Stimulated activated memory B cell treated with anti-CD40 and anti-IgM and Interleukin-4, amounts not matched to agents 10 μg/mL and 1 μg/mL and 100 μg/mL, for 72 hours (primary cell): ENCODE results near the gene PCED1B.
A peak's percentile ranks its signal among the peaks of the same experiment; 100 is the strongest.
"Not testable (repeated sequence)": the region's sequence is repeated elsewhere in the genome, so short reads cannot be mapped to it uniquely, and the experiment has no call there.

ENCODE experiments used
- ATAC-seq: fragments of 150-1000 bp; cut with Tn5 transposase; 2 replicates; pipeline ENCODE4 v1.10.0; 2021
- H3K27ac Mint-ChIP-seq: one replicate; pipeline ENCODE4 v1.8.0; 2022; ENCODE audit warnings: mild to moderate bottlenecking, mixed read lengths
- H3K27me3 Mint-ChIP-seq: one replicate; pipeline ENCODE4 v1.8.0; 2022; ENCODE audit warnings: mixed read lengths
- H3K36me3 Mint-ChIP-seq: one replicate; pipeline ENCODE4 v1.8.0; 2022; ENCODE audit warnings: mixed read lengths
- H3K4me1 Mint-ChIP-seq: one replicate; pipeline ENCODE4 v1.8.0; 2022; ENCODE audit warnings: mixed read lengths
- H3K4me3 Mint-ChIP-seq: one replicate; pipeline ENCODE4 v1.8.0; 2022; ENCODE audit warnings: mild to moderate bottlenecking, moderate library complexity, mixed read lengths
- H3K9me3 Mint-ChIP-seq: one replicate; pipeline ENCODE4 v1.8.0; 2022; ENCODE audit warnings: mixed read lengths

PCED1B gene

GRCh38 chr12:47149146-47149545 is 69.7 kb downstream of the PCED1B start:
- H3K36me3 Mint-ChIP-seq, result peaks cover 29% of the 10 kb centered on the region
- H3K4me3 Mint-ChIP-seq, result no peak overlapping the region
- no peak for ATAC-seq
- H3K4me1 Mint-ChIP-seq, result no peaks in the 10 kb centered on the region
- H3K9me3 Mint-ChIP-seq, result peaks cover 2% of the 10 kb centered on the region
- H3K27ac Mint-ChIP-seq, result no peak overlapping the region
- no peaks in the 10 kb centered on the region for H3K27me3 Mint-ChIP-seq

GRCh38 chr12:47152095-47152494 is 72.7 kb downstream of the PCED1B start:
- no peak for ATAC-seq
- H3K27ac Mint-ChIP-seq, result no peak overlapping the region
- H3K4me1 Mint-ChIP-seq, result peaks cover 9% of the 10 kb centered on the region
- H3K36me3 Mint-ChIP-seq, result peaks cover 19% of the 10 kb centered on the region
- H3K27me3 Mint-ChIP-seq, result no peaks in the 10 kb centered on the region
- peaks cover 2% of the 10 kb centered on the region for H3K9me3 Mint-ChIP-seq
- no peak overlapping the region for H3K4me3 Mint-ChIP-seq

- Mint-ChIP-seq H3K27me3 (no peaks in the 10 kb centered on the region), H3K4me1 (peaks cover 22% of the 10 kb centered on the region), H3K4me3 (no peak overlapping the region), H3K27ac (peak overlapping the region; percentile 24), H3K9me3 (peaks cover 10% of the 10 kb centered on the region), H3K36me3 (peaks cover 22% of the 10 kb centered on the region)
- no peak for ATAC-seq
These were observed 76.2 kb downstream of the PCED1B start for GRCh38 chr12:47155457-47156166.

- ATAC-seq, result no peak
- Mint-ChIP-seq H3K4me3 (no peak overlapping the region), H3K4me1 (peaks cover 29% of the 10 kb centered on the region), H3K9me3 (peaks cover 9% of the 10 kb centered on the region), H3K36me3 (peaks cover 20% of the 10 kb centered on the region), H3K27me3 (no peaks in the 10 kb centered on the region), H3K27ac (no peak overlapping the region)
These were observed 76.8 kb downstream of the PCED1B start for GRCh38 chr12:47156167-47156736.

- peaks cover 34% of the 10 kb centered on the region for H3K36me3 Mint-ChIP-seq
- H3K4me1 Mint-ChIP-seq, result peaks cover 29% of the 10 kb centered on the region
- no peak overlapping the region for H3K4me3 Mint-ChIP-seq
- no peaks in the 10 kb centered on the region for H3K27me3 Mint-ChIP-seq
- H3K27ac Mint-ChIP-seq, result peak overlapping the region; percentile 36
- H3K9me3 Mint-ChIP-seq, result peaks cover 12% of the 10 kb centered on the region
- ATAC-seq, result no peak
These were observed 79.4 kb downstream of the PCED1B start for GRCh38 chr12:47158792-47159191.

- Mint-ChIP-seq H3K27ac (peak overlapping the region; percentile 36), H3K9me3 (peaks cover 12% of the 10 kb centered on the region), H3K4me3 (no peak overlapping the region), H3K36me3 (peaks cover 35% of the 10 kb centered on the region), H3K4me1 (peaks cover 29% of the 10 kb centered on the region), H3K27me3 (no peaks in the 10 kb centered on the region)
- ATAC-seq, result no peak
These were observed 79.9 kb downstream of the PCED1B start for GRCh38 chr12:47159348-47159747.

GRCh38 chr12:47160316-47161244 is 81.2 kb downstream of the PCED1B start:
- H3K27me3 Mint-ChIP-seq, result no peaks in the 10 kb centered on the region
- peaks cover 12% of the 10 kb centered on the region for H3K9me3 Mint-ChIP-seq
- H3K27ac Mint-ChIP-seq, result no peak overlapping the region
- H3K36me3 Mint-ChIP-seq, result peaks cover 39% of the 10 kb centered on the region
- ATAC-seq, result peak; percentile 80
- H3K4me3 Mint-ChIP-seq, result no peak overlapping the region
- H3K4me1 Mint-ChIP-seq, result peaks cover 29% of the 10 kb centered on the region

GRCh38 chr12:47164116-47164515 is 84.7 kb downstream of the PCED1B start:
- Mint-ChIP-seq H3K27ac (no peak overlapping the region), H3K4me3 (no peak overlapping the region), H3K9me3 (peaks cover 9% of the 10 kb centered on the region), H3K4me1 (peaks cover 20% of the 10 kb centered on the region), H3K27me3 (no peaks in the 10 kb centered on the region), H3K36me3 (peaks cover 48% of the 10 kb centered on the region)
- ATAC-seq, result no peak

- no peak overlapping the region for H3K4me3 Mint-ChIP-seq
- H3K27me3 Mint-ChIP-seq, result no peaks in the 10 kb centered on the region
- H3K36me3 Mint-ChIP-seq, result peaks cover 40% of the 10 kb centered on the region
- ATAC-seq, result no peak
- H3K9me3 Mint-ChIP-seq, result peaks cover 3% of the 10 kb centered on the region
- H3K27ac Mint-ChIP-seq, result no peak overlapping the region
- peaks cover 13% of the 10 kb centered on the region for H3K4me1 Mint-ChIP-seq
These were observed 85.5 kb downstream of the PCED1B start for GRCh38 chr12:47164724-47165439.

- H3K27ac Mint-ChIP-seq, result no peak overlapping the region
- H3K9me3 Mint-ChIP-seq, result peaks cover 8% of the 10 kb centered on the region
- peaks cover 46% of the 10 kb centered on the region for H3K36me3 Mint-ChIP-seq
- H3K4me1 Mint-ChIP-seq, result peaks cover 9% of the 10 kb centered on the region
- no peaks in the 10 kb centered on the region for H3K27me3 Mint-ChIP-seq
- ATAC-seq, result no peak
- no peak overlapping the region for H3K4me3 Mint-ChIP-seq
These were observed 86.5 kb downstream of the PCED1B start for GRCh38 chr12:47165934-47166333.

- Mint-ChIP-seq H3K36me3 (peaks cover 50% of the 10 kb centered on the region), H3K4me3 (no peak overlapping the region), H3K4me1 (peaks cover 7% of the 10 kb centered on the region), H3K27me3 (no peaks in the 10 kb centered on the region), H3K27ac (no peak overlapping the region), H3K9me3 (peaks cover 8% of the 10 kb centered on the region)
- no peak for ATAC-seq
These were observed 86.9 kb downstream of the PCED1B start for GRCh38 chr12:47166365-47166764.

- not testable (repeated sequence) for H3K27me3 Mint-ChIP-seq, H3K27ac Mint-ChIP-seq, ATAC-seq, H3K4me3 Mint-ChIP-seq
- H3K4me1 Mint-ChIP-seq, result peaks cover 16% of the 10 kb centered on the region
- H3K36me3 Mint-ChIP-seq, result peaks cover 55% of the 10 kb centered on the region
- peaks cover 11% of the 10 kb centered on the region for H3K9me3 Mint-ChIP-seq
These were observed 90.9 kb downstream of the PCED1B start for GRCh38 chr12:47170281-47170680.

GRCh38 chr12:47178014-47178413 is 98.6 kb downstream of the PCED1B start:
- no peak overlapping the region for H3K4me3 Mint-ChIP-seq
- H3K27me3 Mint-ChIP-seq, result no peaks in the 10 kb centered on the region
- H3K4me1 Mint-ChIP-seq, result peaks cover 19% of the 10 kb centered on the region
- no peaks in the 10 kb centered on the region for H3K9me3 Mint-ChIP-seq
- H3K36me3 Mint-ChIP-seq, result peaks cover 36% of the 10 kb centered on the region
- no peak overlapping the region for H3K27ac Mint-ChIP-seq
- no peak for ATAC-seq

GRCh38 chr12:47182164-47182938 is 102.9 kb downstream of the PCED1B start:
- not testable (repeated sequence) for H3K27me3 Mint-ChIP-seq, H3K4me3 Mint-ChIP-seq, H3K9me3 Mint-ChIP-seq
- H3K36me3 Mint-ChIP-seq, result peaks cover 16% of the 10 kb centered on the region
- peak; percentile 54 for ATAC-seq
- H3K27ac Mint-ChIP-seq, result peak overlapping the region; percentile 40
- peaks cover 19% of the 10 kb centered on the region for H3K4me1 Mint-ChIP-seq
